Fibroblast of lung (primary cell): ENCODE results near the gene RB1. TPM values are rescaled to one million over a fixed set of nuclear protein-coding genes. Genes with fewer than 3 reads are reported as not detected.

Experiments
- DNase-seq, 2 donors: peaks; one replicate each; pipeline versions ENCODE4 v3.0.0 to v3.0.0-alpha.2; 2010; ENCODE audit warnings: low read depth in 2 of 2
- H2AFZ ChIP-seq: 2 replicates; pipeline ENCODE4 v1.5.1; 2012; ENCODE audit warnings: low read length, control low read depth, inconsistent platforms
- H3K27ac ChIP-seq: 2 replicates; pipeline ENCODE4 v1.5.1; 2011; ENCODE audit warnings: low read length, control low read depth; ENCODE audit not compliant: insufficient read depth
- H3K27me3 ChIP-seq: 2 replicates; pipeline ENCODE4 v1.5.1; 2011; ENCODE audit warnings: mild to moderate bottlenecking, low read length; ENCODE audit not compliant: control insufficient read depth, insufficient read depth
- H3K36me3 ChIP-seq: 2 replicates; pipeline ENCODE4 v1.5.1; 2011; ENCODE audit warnings: low read length; ENCODE audit not compliant: control insufficient read depth, insufficient read depth
- H3K4me1 ChIP-seq: 2 replicates; pipeline ENCODE4 v1.5.1; 2011; ENCODE audit warnings: low read length; ENCODE audit not compliant: control insufficient read depth, insufficient read depth; ENCODE audit errors: extremely low read depth
- H3K4me2 ChIP-seq: 2 replicates; pipeline ENCODE4 v1.5.1; 2011; ENCODE audit warnings: low read length, control low read depth; ENCODE audit not compliant: insufficient read depth; ENCODE audit errors: extremely low read depth
- H3K4me3 ChIP-seq, 4 experiments: fragments of 200-600 bp in 1 of 4; sonication (generic) in 1 of 4; replicated peaks in 1 of 4; 2 replicates each; pipeline ENCODE4 v1.5.1; 2011 to 2016; ENCODE audit warnings: low read length in 4 of 4, low read depth in 3 of 4, mild to moderate bottlenecking in 3 of 4, control low read depth in 2 of 4, inconsistent platforms in 1 of 4, mixed read lengths in 1 of 4; ENCODE audit not compliant: insufficient read depth in 1 of 4; ENCODE audit errors: control extremely low read depth in 1 of 4
- H3K79me2 ChIP-seq: 2 replicates; pipeline ENCODE4 v1.5.1; 2012; ENCODE audit warnings: mild to moderate bottlenecking, low read length, inconsistent platforms; ENCODE audit not compliant: control insufficient read depth, insufficient read depth
- H3K9ac ChIP-seq: 2 replicates; pipeline ENCODE4 v1.5.1; 2011; ENCODE audit warnings: mild to moderate bottlenecking, low read length, control low read depth; ENCODE audit not compliant: insufficient read depth
- H3K9me3 ChIP-seq: 2 replicates; pipeline ENCODE4 v1.5.1; 2012; ENCODE audit warnings: low read depth, low read length; ENCODE audit not compliant: control insufficient read depth, insufficient read depth
- H4K20me1 ChIP-seq: 2 replicates; pipeline ENCODE4 v1.5.1; 2011; ENCODE audit warnings: low read length; ENCODE audit not compliant: control insufficient read depth, insufficient read depth; ENCODE audit errors: extremely low read depth
- EZH2 ChIP-seq: IDR thresholded peaks from 2 replicates; pipeline ENCODE4 v1.5.1; 2012; ENCODE audit warnings: low read length, control low read depth, mild to moderate bottlenecking; ENCODE audit errors: missing control alignments
- polyA plus RNA-seq, 2 donors: library from polyadenylated mRNA; depleted of rRNA in 1 of 2; stranded (reverse) in 1 of 2; unstranded in 1 of 2; fragments of >200 nt; gene quantifications; 2 replicates each; pipeline ENCODE4 v1.2.1, GENCODE V29; 2011 to 2012; ENCODE audit warnings: missing spikeins in 1 of 2
- total RNA-seq: library from RNA; depleted of rRNA; stranded (reverse); fragments of >200 nt; gene quantifications from 2 replicates; pipeline ENCODE4 v1.2.1, GENCODE V29; 2014
- TF ChIP-seq, protein P1 (sequence below), 2 donors: IDR thresholded peaks in 1 of 2; conservative IDR thresholded peaks in 1 of 2; 1 replicate in 1 of 2; 2 replicates in 1 of 2; pipeline ENCODE4 v1.5.1; 2011 to 2012; ENCODE audit warnings: low read length in 2 of 2, control low read depth in 1 of 2, inconsistent platforms in 1 of 2, low read depth in 1 of 2, mild to moderate bottlenecking in 1 of 2

Gene RB1
- total and polyA plus RNA-seq, 2 donors (not counting 1 experiment from before 2014, with no cell fraction given) = 31.9 to 39.7 TPM

DNA sequence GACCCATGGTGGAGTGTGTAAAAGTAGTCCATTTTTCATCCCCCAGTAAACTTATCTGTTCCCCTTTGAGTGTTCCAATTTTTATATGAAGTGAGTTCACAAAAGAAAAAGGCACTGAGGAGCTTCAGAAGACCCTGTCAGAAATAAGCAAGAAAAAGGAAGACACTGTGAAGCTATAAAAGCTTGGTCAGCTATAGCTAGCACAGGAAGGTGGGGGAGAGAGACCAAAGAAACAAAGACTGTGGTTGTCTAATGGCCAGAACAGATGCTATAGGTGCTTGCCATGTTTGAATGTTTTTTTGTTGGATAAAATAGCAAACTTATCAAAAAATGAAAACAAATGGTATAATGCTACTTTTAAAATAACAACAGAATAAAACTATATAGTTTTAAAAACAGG, 182.8 kb downstream of the RB1 start:
- Histone ChIP-seq H3K9me3 (no peaks in the 10 kb centered on the region), H3K4me3 (no peak overlapping the region), H3K79me2 (no peaks in the 10 kb centered on the region), H3K9ac (no peak overlapping the region), H3K27ac (no peak overlapping the region), H3K4me2 (no peak overlapping the region), H3K27me3 (no peaks in the 10 kb centered on the region), H3K36me3 (no peaks in the 10 kb centered on the region), H2AFZ (no peak overlapping the region), H4K20me1 (no peaks in the 10 kb centered on the region), H3K4me1 (no peaks in the 10 kb centered on the region)
- DNase-seq = no peak
- TF ChIP-seq EZH2 = no peak
- TF ChIP-seq, protein P1, sequence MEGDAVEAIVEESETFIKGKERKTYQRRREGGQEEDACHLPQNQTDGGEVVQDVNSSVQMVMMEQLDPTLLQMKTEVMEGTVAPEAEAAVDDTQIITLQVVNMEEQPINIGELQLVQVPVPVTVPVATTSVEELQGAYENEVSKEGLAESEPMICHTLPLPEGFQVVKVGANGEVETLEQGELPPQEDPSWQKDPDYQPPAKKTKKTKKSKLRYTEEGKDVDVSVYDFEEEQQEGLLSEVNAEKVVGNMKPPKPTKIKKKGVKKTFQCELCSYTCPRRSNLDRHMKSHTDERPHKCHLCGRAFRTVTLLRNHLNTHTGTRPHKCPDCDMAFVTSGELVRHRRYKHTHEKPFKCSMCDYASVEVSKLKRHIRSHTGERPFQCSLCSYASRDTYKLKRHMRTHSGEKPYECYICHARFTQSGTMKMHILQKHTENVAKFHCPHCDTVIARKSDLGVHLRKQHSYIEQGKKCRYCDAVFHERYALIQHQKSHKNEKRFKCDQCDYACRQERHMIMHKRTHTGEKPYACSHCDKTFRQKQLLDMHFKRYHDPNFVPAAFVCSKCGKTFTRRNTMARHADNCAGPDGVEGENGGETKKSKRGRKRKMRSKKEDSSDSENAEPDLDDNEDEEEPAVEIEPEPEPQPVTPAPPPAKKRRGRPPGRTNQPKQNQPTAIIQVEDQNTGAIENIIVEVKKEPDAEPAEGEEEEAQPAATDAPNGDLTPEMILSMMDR (conservative IDR thresholded peaks at IDR 0.05 in 1 of 2, IDR thresholded peaks at IDR 0.05 in 1 of 2; ENCODE audit: low read depth in 1 of 2, low read length in 2 of 2) = no peak

DNA sequence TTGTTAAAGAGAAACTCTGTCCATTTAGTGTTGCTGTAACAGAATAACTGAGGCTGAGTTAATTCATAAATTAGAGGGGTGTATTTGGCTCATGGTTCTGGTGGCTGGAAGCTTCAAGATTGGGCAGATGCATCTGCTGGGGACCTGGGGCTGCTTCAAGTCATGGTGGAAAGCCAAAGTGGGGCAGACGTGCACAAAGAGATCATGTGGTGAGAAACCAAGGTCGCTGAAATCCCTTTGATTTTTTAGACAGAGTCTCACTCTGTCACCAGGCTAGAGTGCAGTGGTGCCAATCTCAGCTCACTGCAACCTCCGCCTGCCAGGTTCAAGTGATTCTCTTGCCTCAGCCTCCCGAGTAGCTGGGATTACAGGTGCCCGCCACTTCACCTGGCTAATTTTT, 183.3 kb downstream of the RB1 start:
- Histone ChIP-seq H3K4me1 (no peaks in the 10 kb centered on the region), H3K4me3 (no peak overlapping the region), H3K79me2 (no peaks in the 10 kb centered on the region), H3K9me3 (no peaks in the 10 kb centered on the region), H3K27me3 (no peaks in the 10 kb centered on the region), H3K36me3 (no peaks in the 10 kb centered on the region), H3K4me2 (no peak overlapping the region), H3K9ac (no peak overlapping the region), H4K20me1 (no peaks in the 10 kb centered on the region), H3K27ac (no peak overlapping the region), H2AFZ (no peak overlapping the region)
- DNase-seq = no peak
- no peak for TF ChIP-seq EZH2
- TF ChIP-seq, protein P1 (conservative IDR thresholded peaks at IDR 0.05 in 1 of 2, IDR thresholded peaks at IDR 0.05 in 1 of 2; ENCODE audit: low read depth in 1 of 2, low read length in 2 of 2) = no peak

DNA sequence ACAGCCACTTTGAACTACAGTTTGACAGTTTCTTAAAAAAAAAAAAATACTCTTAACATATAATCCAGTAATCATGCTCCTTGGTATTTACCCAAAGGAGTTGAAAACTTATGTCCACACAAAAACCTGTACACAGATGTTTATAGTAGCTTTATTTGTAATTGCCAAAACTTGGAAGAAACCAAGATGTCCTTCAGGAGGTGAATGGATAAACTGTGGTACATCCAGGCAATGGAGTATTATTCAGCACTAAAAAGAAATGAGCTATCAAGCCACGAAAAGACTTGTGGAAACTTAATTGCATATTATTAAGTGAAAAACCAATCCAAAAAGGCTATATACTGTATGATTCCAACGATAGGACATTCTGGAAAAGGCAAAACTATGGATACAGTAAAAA, 184.4 kb downstream of the RB1 start:
- no peak for TF ChIP-seq EZH2
- TF ChIP-seq, protein P1 (conservative IDR thresholded peaks at IDR 0.05 in 1 of 2, IDR thresholded peaks at IDR 0.05 in 1 of 2; ENCODE audit: low read depth in 1 of 2, low read length in 2 of 2) = no peak
- Histone ChIP-seq H3K79me2 (no peaks in the 10 kb centered on the region), H3K4me1 (no peaks in the 10 kb centered on the region), H3K27ac (no peak overlapping the region), H4K20me1 (no peaks in the 10 kb centered on the region), H3K4me2 (no peak overlapping the region), H3K9ac (no peak overlapping the region), H2AFZ (no peak overlapping the region), H3K36me3 (no peaks in the 10 kb centered on the region), H3K9me3 (no peaks in the 10 kb centered on the region), H3K27me3 (no peaks in the 10 kb centered on the region), H3K4me3 (no peak overlapping the region)
- no peak for DNase-seq
